Skeletal muscle satellite cell (primary cell): ENCODE results near the gene ZC2HC1C.

Experiments used
- H3K27me3 ChIP-seq: 2 replicates; pipeline ENCODE4 v1.7.0; 2013; ENCODE audit warnings: low read length; ENCODE audit not compliant: control insufficient read depth, insufficient read depth
- H3K36me3 ChIP-seq: 2 replicates; pipeline ENCODE4 v1.7.0; 2013; ENCODE audit warnings: mild to moderate bottlenecking, control low read depth, low read length; ENCODE audit not compliant: insufficient read depth
- H3K4me1 ChIP-seq: 2 replicates; pipeline ENCODE4 v1.7.0; 2013; ENCODE audit warnings: low read length; ENCODE audit not compliant: control insufficient read depth, insufficient read depth
- H3K4me2 ChIP-seq: 2 replicates; pipeline ENCODE4 v1.7.0; 2013; ENCODE audit warnings: mild to moderate bottlenecking, low read length
- H3K4me3 ChIP-seq: 2 replicates; pipeline ENCODE4 v1.7.0; 2013; ENCODE audit warnings: low read length
- H3K9ac ChIP-seq: 2 replicates; pipeline ENCODE4 v1.7.0; 2013; ENCODE audit warnings: mild to moderate bottlenecking, low read depth, low read length, moderate library complexity
- H3K9me3 ChIP-seq: replicated peaks from 2 replicates; pipeline ENCODE4 v1.7.0; 2013; ENCODE audit warnings: mild to moderate bottlenecking, control low read depth, low read length

Gene ZC2HC1C

DNA sequence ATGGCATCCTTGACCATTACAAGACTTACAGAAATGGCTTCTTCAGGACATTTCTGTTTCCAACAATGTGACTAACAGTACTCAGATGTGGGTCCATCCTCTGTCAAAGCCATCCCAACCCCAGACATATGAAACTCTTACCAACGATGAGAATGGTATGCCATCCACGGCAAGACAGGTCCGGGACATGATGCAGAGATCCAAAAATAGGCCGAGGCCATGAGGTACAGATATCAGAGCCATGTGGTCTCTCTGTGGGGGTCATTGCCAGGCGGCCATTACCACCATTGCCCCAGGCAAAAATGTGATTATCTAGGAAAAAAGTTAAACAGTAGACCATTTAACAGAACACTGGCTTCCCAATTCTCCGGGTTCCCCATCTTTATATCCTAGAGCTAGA is 27.5 kb downstream of the ZC2HC1C start:
- Histone ChIP-seq H3K27me3 (no peaks in the 10 kb centered on the region), H3K9me3 (no peaks in the 10 kb centered on the region), H3K36me3 (peaks cover 55% of the 10 kb centered on the region), H3K4me1 (no peaks in the 10 kb centered on the region), H3K4me2 (no peak overlapping the region), H3K9ac (no peak overlapping the region), H3K4me3 (no peak overlapping the region)

- peaks cover 55% of the 10 kb centered on the region for H3K36me3 ChIP-seq
- H3K27me3 ChIP-seq, result no peaks in the 10 kb centered on the region
- no peak overlapping the region for H3K4me2 ChIP-seq
- no peak overlapping the region for H3K9ac ChIP-seq
- no peaks in the 10 kb centered on the region for H3K4me1 ChIP-seq
- no peaks in the 10 kb centered on the region for H3K9me3 ChIP-seq
- H3K4me3 ChIP-seq, result no peak overlapping the region
Observed at GRCh38 chr14:75098212-75098611, 28.8 kb downstream of the ZC2HC1C start.

DNA sequence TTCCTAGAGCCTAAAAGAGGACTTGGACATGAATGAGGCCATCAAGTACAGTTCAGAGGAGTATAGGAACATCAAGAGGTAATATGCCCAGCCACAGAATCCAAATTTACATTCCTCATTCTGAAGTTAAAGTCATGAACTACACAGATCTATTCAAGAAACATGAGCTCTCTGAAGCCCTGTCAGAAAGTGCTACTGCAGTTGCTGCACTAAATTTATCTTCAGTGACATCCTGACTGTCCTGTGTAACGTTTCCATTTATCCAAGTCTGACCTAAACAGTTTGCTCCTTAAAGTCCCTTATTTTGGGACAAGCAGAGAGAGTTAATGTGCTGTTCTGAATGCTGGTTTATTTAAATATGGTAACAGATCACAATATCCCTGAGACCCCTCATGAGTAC is 29.2 kb downstream of the ZC2HC1C start:
- H3K9ac ChIP-seq, result no peak overlapping the region
- no peaks in the 10 kb centered on the region for H3K9me3 ChIP-seq
- H3K36me3 ChIP-seq, result peaks cover 54% of the 10 kb centered on the region
- H3K4me2 ChIP-seq, result no peak overlapping the region
- no peak overlapping the region for H3K4me3 ChIP-seq
- H3K27me3 ChIP-seq, result no peaks in the 10 kb centered on the region
- no peaks in the 10 kb centered on the region for H3K4me1 ChIP-seq

- no peaks in the 10 kb centered on the region for H3K4me1 ChIP-seq
- H3K9me3 ChIP-seq, result no peaks in the 10 kb centered on the region
- no peak overlapping the region for H3K4me2 ChIP-seq
- H3K36me3 ChIP-seq, result peaks cover 48% of the 10 kb centered on the region
- no peak overlapping the region for H3K9ac ChIP-seq
- H3K4me3 ChIP-seq, result no peak overlapping the region
- H3K27me3 ChIP-seq, result no peaks in the 10 kb centered on the region
Observed at GRCh38 chr14:75101491-75101890, 32.0 kb downstream of the ZC2HC1C start.

GRCh38 chr14:75107186-75107585 is 37.7 kb downstream of the ZC2HC1C start:
- Histone ChIP-seq H3K9ac (no peak overlapping the region), H3K36me3 (peaks cover 62% of the 10 kb centered on the region)

GRCh38 chr14:75109877-75110276 is 40.4 kb downstream of the ZC2HC1C start:
- no peak overlapping the region for H3K4me3 ChIP-seq
- H3K27me3 ChIP-seq, result no peaks in the 10 kb centered on the region
- no peak overlapping the region for H3K4me2 ChIP-seq
- no peaks in the 10 kb centered on the region for H3K4me1 ChIP-seq
- no peak overlapping the region for H3K9ac ChIP-seq
- H3K9me3 ChIP-seq, result no peaks in the 10 kb centered on the region
- H3K36me3 ChIP-seq, result peaks cover 85% of the 10 kb centered on the region

More at GRCh38 chr14:75107186-75107585, 37.7 kb downstream of the ZC2HC1C start:
- H3K4me2 ChIP-seq, result no peak overlapping the region
- H3K4me3 ChIP-seq, result no peak overlapping the region
- no peaks in the 10 kb centered on the region for H3K27me3 ChIP-seq
- no peaks in the 10 kb centered on the region for H3K4me1 ChIP-seq
- no peaks in the 10 kb centered on the region for H3K9me3 ChIP-seq

DNA sequence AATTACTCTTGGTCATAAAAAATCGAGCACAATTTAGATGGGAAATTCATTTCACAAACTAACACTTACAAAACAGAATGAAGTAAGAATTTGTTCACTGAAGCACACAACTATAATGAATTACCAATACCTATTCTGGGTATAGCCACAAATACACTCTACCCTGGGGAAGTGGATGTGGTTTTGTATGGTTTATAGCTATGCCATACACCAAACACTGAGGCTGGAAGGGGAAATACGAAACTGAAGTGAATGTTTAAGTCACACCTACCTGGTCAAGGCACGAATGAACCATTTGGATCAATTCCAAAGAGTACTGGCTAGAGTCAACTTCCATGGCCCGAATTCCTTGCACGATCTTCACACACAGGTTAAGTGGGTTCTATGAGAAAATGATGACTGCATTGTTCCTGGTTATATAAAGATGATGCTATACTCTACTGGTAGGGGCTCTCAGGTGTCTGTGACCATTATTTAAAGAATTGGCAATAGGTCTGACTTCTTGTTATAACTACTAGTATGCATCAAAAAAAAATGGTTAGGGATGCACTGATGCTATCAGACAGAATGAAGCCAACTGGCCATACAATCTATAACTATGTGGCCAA is 44.6 kb downstream of the ZC2HC1C start:
- no peak overlapping the region for H3K4me3 ChIP-seq
- H3K36me3 ChIP-seq, result peaks cover 88% of the 10 kb centered on the region
- H3K9me3 ChIP-seq, result no peaks in the 10 kb centered on the region
- H3K9ac ChIP-seq, result no peak overlapping the region
- no peak overlapping the region for H3K4me2 ChIP-seq
- peaks cover 2% of the 10 kb centered on the region for H3K4me1 ChIP-seq
- H3K27me3 ChIP-seq, result no peaks in the 10 kb centered on the region

DNA sequence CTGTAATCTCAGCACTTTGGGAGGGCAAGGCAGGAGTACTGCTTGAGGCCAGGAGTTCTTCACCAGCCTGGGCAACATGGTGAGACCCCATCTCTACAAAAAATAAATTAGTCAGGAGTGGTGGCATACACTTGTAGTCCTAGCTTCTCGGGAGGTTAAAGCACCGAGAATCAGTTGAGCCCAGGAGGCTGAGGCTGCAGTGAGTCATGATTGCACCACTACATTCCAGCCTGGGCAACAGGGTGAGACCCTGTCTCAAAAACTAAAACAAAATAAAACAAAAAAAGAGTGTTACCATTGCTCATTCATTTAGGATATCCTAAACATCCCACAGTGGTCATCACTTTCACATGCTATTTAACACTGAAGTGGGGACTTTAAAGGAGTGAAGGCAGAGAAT is 49.6 kb downstream of the ZC2HC1C start:
- Histone ChIP-seq H3K27me3 (no peaks in the 10 kb centered on the region), H3K4me2 (no peak overlapping the region), H3K4me3 (no peak overlapping the region), H3K36me3 (peaks cover 58% of the 10 kb centered on the region), H3K9ac (no peak overlapping the region), H3K4me1 (peaks cover 14% of the 10 kb centered on the region), H3K9me3 (no peaks in the 10 kb centered on the region)

- no peak overlapping the region for H3K4me2 ChIP-seq
- H3K36me3 ChIP-seq, result peaks cover 45% of the 10 kb centered on the region
- no peaks in the 10 kb centered on the region for H3K27me3 ChIP-seq
- peaks cover 23% of the 10 kb centered on the region for H3K4me1 ChIP-seq
- H3K9ac ChIP-seq, result no peak overlapping the region
- no peaks in the 10 kb centered on the region for H3K9me3 ChIP-seq
- no peak overlapping the region for H3K4me3 ChIP-seq
Observed at GRCh38 chr14:75120541-75121291, 51.3 kb downstream of the ZC2HC1C start.

DNA sequence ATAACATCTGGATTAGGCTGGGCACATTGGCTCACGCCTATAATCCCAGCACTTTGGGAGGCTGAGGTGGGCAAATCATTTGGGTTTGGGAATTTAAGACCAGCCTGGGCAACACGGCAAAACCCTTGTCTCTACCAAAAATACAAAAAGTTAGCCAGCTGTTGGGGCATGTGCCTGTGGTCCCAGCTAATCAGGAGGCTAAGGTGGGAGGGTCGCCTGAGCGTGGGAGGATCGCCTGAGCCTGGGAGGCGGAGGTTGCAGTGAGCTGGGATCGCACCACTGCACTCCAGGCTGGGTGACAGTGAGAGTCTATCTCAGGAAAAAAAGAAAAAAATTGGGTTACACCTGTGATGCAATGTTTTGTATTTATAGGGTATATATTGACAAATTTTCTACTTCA is 52.1 kb downstream of the ZC2HC1C start:
- Histone ChIP-seq H3K4me3 (no peak overlapping the region), H3K9me3 (no peaks in the 10 kb centered on the region), H3K36me3 (peaks cover 39% of the 10 kb centered on the region), H3K4me1 (peaks cover 28% of the 10 kb centered on the region), H3K4me2 (no peak overlapping the region), H3K9ac (no peak overlapping the region), H3K27me3 (no peaks in the 10 kb centered on the region)

DNA sequence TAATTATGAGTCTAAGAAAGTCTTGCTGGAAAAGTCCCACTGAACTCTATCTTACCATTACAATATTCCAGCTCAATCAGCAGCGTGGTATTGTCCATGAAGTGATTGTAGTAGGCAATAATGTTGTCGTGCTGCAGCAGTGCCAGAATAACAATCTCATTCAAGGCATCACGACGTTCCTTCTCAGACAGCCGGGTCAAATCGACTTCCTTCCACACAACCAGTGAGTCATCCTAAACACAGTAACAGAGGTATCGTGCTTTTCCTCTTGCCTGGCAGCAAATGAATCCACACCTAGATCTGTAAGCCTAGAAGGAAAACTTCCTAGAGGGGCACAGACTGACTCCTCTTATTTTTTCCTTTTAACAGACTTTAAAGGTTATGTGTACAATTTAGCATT is 54.5 kb downstream of the ZC2HC1C start:
- peak overlapping the region; percentile 6 for H3K4me2 ChIP-seq
- no peak overlapping the region for H3K4me3 ChIP-seq
- no peak overlapping the region for H3K9ac ChIP-seq
- peaks cover 37% of the 10 kb centered on the region for H3K4me1 ChIP-seq
- peaks cover 22% of the 10 kb centered on the region for H3K36me3 ChIP-seq
- H3K27me3 ChIP-seq, result no peaks in the 10 kb centered on the region
- no peaks in the 10 kb centered on the region for H3K9me3 ChIP-seq

- peaks cover 30% of the 10 kb centered on the region for H3K4me1 ChIP-seq
- peak overlapping the region; percentile 90 for H3K4me3 ChIP-seq
- peak overlapping the region; percentile 99 for H3K9ac ChIP-seq
Observed at GRCh38 chr14:75125617-75126016, 56.2 kb downstream of the ZC2HC1C start.

More at GRCh38 chr14:75125617-75126016, 56.2 kb downstream of the ZC2HC1C start:
- peaks cover 7% of the 10 kb centered on the region for H3K36me3 ChIP-seq
- H3K9me3 ChIP-seq, result no peaks in the 10 kb centered on the region
- no peaks in the 10 kb centered on the region for H3K27me3 ChIP-seq
- H3K4me2 ChIP-seq, result peak overlapping the region; percentile 99
